ENCODE measurements around the gene ARFGAP3.
"Not testable (repeated sequence)": the region's sequence is repeated elsewhere in the genome, so short reads cannot be mapped to it uniquely, and the experiment has no call there.

The ARFGAP3 gene

DNA sequence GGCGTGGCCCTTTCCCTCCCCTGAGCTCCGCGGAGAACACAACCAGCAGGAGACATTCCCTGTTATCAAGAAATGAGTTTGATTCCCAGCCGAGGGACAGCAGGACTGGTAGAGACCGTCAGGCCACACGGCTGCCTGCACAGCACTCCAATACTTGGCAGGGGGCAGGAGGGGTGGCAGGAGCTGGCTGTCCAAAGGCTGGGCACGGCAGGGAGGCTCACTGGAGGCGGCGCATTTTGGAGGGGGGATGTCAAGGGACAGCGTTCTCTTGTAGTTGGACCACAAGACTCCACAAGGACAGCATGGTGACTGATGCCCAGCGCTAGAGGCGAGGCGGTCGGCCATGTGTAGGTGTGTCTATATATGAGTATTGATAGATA is 69.7 kb downstream of the ARFGAP3 start:
- no peak overlapping the region for H3K4me3 Mint-ChIP-seq
- H3K27me3 Mint-ChIP-seq = no peaks in the 10 kb centered on the region
- no peaks in the 10 kb centered on the region for H3K36me3 Mint-ChIP-seq
- H3K27ac Mint-ChIP-seq = no peak overlapping the region
- H3K9me3 Mint-ChIP-seq = no peaks in the 10 kb centered on the region
- H3K4me1 Mint-ChIP-seq = no peaks in the 10 kb centered on the region

DNA sequence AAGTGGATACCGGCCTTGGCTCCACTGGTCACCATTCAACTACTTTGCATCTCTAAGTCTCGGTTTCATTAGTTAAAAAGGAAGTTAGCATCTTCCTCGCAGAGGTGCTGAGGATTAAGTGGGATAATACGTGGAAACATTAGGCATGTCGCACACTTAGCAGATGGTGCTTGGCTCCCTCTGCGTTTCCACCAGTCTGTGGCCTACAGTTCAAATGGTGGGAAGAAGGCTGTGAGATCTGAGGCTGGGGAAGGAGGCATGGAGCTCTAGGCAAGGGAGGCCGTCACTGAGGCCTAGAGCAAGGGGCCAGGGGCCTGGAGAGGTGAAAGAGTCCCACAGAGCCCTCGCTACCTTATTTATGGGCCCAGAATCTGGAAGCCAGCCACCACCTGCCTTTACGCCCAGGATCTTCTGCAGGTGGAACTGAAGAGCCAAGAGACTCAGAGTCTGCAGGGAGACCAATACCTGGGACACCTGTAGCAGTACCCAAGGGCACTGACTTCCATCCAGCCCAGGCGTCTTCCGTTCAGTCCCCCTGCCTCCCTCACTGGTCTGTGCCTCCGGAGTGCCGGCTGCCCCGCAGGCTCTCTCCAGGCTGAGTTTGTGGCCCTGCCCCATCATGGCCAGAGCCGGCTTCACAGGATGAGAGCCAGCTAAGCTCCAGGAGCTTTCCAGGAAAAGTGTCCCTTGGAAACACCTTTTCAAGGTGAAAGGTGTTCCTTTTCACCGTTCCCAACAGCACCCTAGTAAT is 70.3 kb downstream of the ARFGAP3 start:
- Mint-ChIP-seq H3K9me3 (no peaks in the 10 kb centered on the region), H3K4me3 (no peak overlapping the region), H3K27ac (no peak overlapping the region), H3K36me3 (no peaks in the 10 kb centered on the region), H3K27me3 (no peaks in the 10 kb centered on the region), H3K4me1 (no peaks in the 10 kb centered on the region)

DNA sequence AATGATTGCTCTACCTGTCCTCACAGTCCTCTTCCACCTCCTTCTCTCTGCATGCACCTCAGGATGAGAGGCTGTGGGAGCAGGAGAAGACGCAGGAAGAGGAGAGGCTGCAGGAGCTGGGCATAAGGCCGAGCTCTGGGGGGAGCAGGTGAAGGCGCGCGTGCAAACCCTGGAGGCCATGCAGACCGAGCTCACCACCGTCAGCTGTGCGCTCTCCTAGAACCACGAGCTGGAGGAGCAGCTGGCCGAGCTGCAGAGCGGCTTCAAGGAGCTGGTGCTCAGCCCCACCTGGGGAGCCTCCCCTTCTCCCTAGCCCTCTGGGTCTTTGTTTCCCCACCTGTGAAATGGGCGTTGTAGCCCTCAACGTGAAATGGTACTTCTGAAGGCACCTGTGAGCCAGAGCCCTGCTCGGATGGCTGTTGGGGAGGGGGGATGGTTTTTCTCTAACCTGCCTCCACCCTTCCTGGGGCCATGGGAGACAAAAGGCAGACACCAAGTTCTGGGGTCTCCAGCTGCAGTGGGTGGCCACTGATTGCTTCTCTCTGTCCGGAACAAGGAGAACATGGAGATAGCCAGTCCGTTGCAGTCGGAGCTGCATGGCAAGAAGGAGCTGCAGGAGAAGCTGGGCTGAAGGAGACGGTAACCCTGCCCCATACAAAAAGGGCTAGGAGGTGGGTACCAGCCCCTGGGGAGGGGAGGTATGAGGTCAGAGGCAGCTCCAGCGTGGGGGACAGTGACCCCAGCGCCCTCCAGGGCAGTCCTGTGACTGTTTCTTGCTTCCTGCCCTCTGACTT is 71.2 kb downstream of the ARFGAP3 start:
- no peak overlapping the region for H3K27ac Mint-ChIP-seq
- H3K4me1 Mint-ChIP-seq = no peaks in the 10 kb centered on the region
- H3K4me3 Mint-ChIP-seq = no peak overlapping the region
- no peaks in the 10 kb centered on the region for H3K27me3 Mint-ChIP-seq
- H3K9me3 Mint-ChIP-seq = no peaks in the 10 kb centered on the region
- no peaks in the 10 kb centered on the region for H3K36me3 Mint-ChIP-seq

DNA sequence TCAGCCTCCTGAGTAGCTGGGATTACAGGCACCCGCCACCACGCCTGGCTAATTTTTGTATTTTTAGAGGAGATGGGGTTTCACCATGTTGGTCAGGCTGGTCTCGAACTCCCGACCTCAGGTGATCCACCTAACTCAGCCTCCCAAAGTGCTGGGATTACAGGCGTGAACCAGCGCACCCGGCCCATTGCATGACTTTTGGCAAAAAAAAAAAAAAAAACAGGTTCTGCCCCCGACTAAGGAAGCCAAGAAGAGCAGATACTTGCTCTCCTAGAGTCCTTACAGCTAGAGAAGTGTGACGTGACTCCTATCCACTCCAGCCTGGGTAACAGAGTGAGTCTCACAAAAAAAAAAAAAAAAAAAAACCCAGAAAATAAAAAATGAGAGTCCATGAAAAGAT is 74.8 kb downstream of the ARFGAP3 start:
- H3K4me1 Mint-ChIP-seq, H3K9me3 Mint-ChIP-seq, H3K4me3 Mint-ChIP-seq, H3K27me3 Mint-ChIP-seq, H3K36me3 Mint-ChIP-seq, H3K27ac Mint-ChIP-seq: not testable (repeated sequence)

DNA sequence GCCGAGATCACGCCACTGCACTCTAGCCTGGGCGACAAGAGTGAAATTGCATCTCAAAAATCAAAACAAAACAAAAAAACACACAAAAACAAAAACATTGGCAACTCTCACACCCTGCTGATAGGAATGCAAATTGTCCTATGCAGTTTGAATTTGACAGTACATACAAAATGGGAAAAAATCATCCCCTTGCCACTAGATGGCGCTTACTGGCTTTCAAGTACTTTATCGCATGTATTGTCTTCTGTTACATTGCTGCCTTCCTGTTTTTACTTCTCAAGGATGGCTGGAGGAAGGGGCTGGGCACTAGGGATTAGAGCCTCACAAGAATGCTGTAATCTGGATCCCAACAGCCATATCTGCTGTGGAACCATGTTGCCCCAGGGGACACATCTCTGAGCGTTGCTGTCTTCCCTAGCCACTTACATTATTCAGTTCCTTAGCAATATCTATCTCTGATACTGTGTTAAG is 77.0 kb downstream of the ARFGAP3 start:
- no peak overlapping the region for H3K4me3 Mint-ChIP-seq
- no peak overlapping the region for H3K27ac Mint-ChIP-seq
- H3K27me3 Mint-ChIP-seq = no peaks in the 10 kb centered on the region
- H3K4me1 Mint-ChIP-seq = peaks cover 3% of the 10 kb centered on the region
- H3K9me3 Mint-ChIP-seq = no peaks in the 10 kb centered on the region
- H3K36me3 Mint-ChIP-seq = no peaks in the 10 kb centered on the region

DNA sequence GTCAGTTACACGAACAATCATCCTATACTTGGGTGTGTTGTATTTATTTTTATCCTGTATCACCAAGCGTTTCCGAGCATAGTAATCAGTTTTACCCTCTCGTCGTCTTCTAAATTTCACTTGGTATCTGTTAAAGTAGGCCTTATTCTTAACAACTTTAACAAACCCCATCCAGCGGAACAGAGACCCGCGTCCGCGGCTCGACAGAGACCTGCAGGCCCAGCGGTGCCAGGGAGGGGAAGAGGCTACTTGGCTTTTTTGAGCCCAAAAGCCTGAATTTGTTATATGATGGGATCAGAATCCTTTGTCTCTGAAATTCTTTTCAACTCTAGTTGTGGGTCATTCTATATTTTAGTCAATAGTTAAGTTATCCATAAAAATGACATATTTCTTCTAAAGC is 79.9 kb downstream of the ARFGAP3 start:
- Mint-ChIP-seq H3K9me3 (no peaks in the 10 kb centered on the region), H3K4me1 (peaks cover 3% of the 10 kb centered on the region), H3K27ac (no peak overlapping the region), H3K36me3 (no peaks in the 10 kb centered on the region), H3K4me3 (no peak overlapping the region), H3K27me3 (no peaks in the 10 kb centered on the region)

DNA sequence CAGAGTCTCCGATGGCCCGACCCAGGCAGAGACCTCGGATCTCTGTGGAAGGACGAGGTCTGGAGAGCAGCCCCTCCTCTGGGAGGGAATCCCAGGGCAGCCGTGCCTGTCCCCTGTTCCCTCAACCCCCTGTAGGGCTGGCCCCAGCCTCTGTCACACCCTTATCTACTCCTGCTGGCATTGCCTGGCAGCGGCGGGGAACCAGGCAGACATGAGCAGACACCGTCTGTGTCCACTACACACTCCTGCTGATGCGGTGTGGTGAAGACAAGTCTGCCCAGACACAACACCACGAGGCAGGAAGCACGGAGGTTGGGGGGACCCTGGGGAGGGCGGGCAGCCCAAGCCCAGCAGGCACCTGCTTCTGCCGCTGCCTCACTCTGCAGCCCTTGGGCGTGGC is 83.9 kb downstream of the ARFGAP3 start:
- H3K27ac Mint-ChIP-seq = no peak overlapping the region
- H3K36me3 Mint-ChIP-seq = no peaks in the 10 kb centered on the region
- no peak overlapping the region for H3K4me3 Mint-ChIP-seq
- no peaks in the 10 kb centered on the region for H3K4me1 Mint-ChIP-seq
- no peaks in the 10 kb centered on the region for H3K27me3 Mint-ChIP-seq
- no peaks in the 10 kb centered on the region for H3K9me3 Mint-ChIP-seq

DNA sequence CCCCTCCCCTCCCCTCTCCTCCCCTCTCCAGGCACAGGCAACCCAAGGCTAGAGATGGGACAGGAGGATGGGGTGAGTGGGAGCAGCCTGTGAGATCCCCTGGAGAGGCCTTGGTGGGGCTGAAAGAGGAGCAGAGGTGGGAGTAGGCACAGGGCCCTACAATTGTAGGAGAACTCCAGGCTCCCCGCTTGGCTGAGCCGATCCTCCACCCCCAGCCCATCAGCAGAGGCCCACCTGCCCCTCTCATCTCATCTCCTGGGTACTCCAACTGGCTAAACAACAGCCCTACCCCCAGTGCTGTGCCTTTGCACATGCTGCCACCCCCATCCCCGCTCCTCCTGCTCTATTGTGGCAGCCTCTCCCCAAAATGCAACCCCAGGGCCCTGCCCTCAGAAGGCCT is 84.4 kb downstream of the ARFGAP3 start:
- Mint-ChIP-seq H3K9me3 (no peaks in the 10 kb centered on the region), H3K4me3 (no peak overlapping the region), H3K27ac (no peak overlapping the region), H3K4me1 (no peaks in the 10 kb centered on the region), H3K36me3 (no peaks in the 10 kb centered on the region), H3K27me3 (no peaks in the 10 kb centered on the region)

DNA sequence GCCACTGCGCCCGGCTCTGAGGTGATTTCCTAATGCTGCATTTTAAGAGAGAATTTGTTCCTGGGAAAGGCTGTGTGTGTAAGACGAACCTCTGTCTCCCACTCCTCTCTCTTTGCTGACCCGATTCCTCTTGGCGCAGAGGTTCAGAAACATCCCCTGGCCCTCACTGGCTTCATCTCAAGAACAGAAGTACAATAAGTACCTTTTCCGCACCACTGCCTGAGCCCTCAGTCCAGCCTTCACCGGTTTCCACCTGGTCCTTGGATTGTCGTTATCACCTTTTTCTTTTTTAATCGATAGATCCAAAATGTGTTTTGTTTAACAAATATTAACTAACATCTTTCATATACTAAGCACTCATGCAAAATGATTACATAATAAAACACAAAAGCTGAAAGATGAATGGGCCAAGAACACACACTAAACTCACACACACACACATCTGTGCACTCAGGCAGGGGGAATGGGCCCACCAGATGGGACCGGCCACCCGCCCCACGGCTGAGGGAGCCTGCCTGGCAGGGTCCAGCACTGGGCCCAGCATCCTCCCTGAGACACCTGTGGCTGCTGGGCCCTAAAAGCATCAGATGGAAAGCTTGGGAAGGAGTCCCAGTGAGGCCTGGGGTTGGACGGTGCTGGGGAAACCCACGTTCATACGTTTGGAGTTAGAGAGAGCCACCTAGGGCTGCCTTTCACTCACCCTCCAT is 86.0 kb downstream of the ARFGAP3 start:
- no peaks in the 10 kb centered on the region for H3K9me3 Mint-ChIP-seq
- H3K27ac Mint-ChIP-seq = no peak overlapping the region
- H3K27me3 Mint-ChIP-seq = no peaks in the 10 kb centered on the region
- no peaks in the 10 kb centered on the region for H3K36me3 Mint-ChIP-seq
- H3K4me3 Mint-ChIP-seq = no peak overlapping the region
- H3K4me1 Mint-ChIP-seq = no peaks in the 10 kb centered on the region

DNA sequence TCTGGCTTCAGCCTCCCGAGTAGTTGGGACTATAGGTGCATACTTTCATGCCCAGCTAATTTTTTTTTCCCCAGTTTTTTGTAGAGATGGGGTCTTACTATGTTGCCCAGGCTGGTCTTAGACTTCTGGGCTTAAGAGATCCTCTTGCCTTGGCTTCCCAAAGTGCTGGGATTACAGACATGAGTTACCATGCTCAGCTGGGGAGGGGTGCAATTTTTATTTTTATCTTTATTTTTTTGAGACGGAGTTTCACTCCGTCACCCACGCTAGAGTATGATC is 86.7 kb downstream of the ARFGAP3 start:
- Mint-ChIP-seq H3K4me1 (no peaks in the 10 kb centered on the region), H3K27ac (no peak overlapping the region), H3K9me3 (no peaks in the 10 kb centered on the region), H3K36me3 (no peaks in the 10 kb centered on the region), H3K27me3 (no peaks in the 10 kb centered on the region), H3K4me3 (no peak overlapping the region)

DNA sequence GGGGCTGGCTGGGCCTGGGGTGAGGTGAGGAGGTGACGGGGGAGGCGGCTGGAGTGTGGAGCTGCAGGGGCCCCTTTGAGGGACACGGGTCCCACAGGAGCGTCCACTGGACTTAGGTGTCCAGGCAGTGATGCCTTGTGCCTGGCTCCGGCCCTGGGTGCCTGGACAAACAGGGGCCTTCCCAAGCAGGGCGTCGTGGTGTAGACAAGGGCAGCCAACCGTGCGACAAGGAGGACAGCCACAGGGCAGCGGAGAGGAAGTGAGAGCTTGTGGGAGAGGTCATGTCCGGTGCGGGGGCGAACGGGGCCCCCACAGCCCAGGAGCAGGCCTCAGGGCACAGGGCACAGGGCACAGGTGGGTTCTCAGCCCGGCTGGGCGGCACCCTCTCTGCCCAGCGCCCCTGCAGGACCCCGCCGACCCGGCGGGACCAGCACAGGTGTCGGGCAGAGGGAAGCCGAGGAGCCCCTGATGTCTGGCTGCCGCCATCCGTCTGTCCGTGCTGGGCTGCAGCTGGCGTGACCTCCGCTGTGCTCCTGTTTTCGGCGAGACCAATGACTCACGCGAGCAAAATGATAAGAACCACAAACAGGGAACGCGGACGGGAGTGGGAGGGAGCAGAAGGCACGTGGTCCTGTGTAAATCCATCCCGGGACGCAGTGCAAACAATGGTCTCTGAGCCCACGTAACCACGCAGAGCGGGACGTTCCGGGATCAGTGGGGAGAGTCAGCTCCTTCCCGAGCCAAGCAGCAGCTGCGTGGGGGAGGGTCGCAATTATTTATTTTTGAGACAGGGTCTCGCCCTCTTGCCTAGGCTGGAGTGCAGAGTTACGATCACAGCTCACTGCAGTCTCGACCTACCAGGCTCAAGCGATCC is 87.3 kb downstream of the ARFGAP3 start:
- Mint-ChIP-seq H3K4me3 (no peak overlapping the region), H3K27me3 (no peaks in the 10 kb centered on the region), H3K9me3 (no peaks in the 10 kb centered on the region), H3K4me1 (no peaks in the 10 kb centered on the region), H3K36me3 (no peaks in the 10 kb centered on the region), H3K27ac (no peak overlapping the region)

DNA sequence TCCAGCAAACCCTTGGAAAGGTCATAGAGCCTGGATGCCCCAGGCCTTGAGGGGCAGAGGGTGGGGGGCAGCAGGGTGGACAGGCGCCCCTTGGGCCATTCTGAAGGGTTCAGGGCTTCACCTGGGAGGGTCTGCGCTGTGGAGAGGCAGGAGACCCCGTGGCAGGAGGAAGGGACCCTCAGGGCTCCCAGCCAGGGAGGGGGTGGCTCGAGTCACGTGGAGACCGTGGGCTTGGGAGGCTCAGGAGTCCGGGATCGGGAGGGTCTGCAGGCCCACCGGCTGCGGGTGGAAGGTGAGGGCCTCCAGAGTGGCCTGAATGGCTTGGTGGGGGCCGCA is 87.9 kb downstream of the ARFGAP3 start:
- H3K27ac Mint-ChIP-seq = no peak overlapping the region
- no peak overlapping the region for H3K4me3 Mint-ChIP-seq

DNA sequence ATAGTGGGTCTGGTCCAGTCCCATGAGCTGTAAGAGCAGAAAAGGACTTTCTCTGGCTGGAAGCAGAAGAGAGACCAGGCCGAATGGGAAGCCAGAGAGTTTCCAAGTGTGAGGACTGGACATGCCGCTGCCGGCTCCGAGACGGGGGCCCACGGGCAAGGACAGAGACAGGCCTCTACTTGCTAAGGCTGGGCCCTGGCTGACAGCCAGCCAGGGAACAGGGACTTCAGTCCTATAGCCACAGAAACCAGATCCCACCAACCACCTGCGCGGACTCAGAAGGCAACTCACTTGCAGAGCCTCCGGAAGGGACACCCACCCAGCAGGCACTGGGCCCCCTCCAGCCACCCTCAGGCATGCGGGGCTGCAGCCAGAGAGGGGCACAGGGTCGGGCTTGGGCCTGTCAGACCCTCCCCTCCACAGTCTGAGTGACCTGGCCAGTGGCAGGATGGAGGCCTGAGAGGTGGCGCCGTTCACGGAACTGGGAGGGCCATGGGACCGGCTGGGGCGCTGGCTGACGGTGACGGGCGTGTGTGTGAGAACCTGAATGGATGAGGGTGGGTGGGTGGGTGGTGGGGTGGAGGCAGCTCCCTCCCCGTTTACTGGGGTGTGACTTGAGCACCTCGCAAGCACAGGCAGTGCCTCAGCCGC is 88.6 kb downstream of the ARFGAP3 start:
- H3K4me3 Mint-ChIP-seq = no peak overlapping the region
- no peaks in the 10 kb centered on the region for H3K4me1 Mint-ChIP-seq
- H3K36me3 Mint-ChIP-seq = no peaks in the 10 kb centered on the region
- no peak overlapping the region for H3K27ac Mint-ChIP-seq
- no peaks in the 10 kb centered on the region for H3K27me3 Mint-ChIP-seq
- H3K9me3 Mint-ChIP-seq = no peaks in the 10 kb centered on the region

More for the DNA sequence above, 87.9 kb downstream of the ARFGAP3 start:
- no peaks in the 10 kb centered on the region for H3K27me3 Mint-ChIP-seq
- H3K36me3 Mint-ChIP-seq = no peaks in the 10 kb centered on the region
- H3K9me3 Mint-ChIP-seq = no peaks in the 10 kb centered on the region
- no peaks in the 10 kb centered on the region for H3K4me1 Mint-ChIP-seq

DNA sequence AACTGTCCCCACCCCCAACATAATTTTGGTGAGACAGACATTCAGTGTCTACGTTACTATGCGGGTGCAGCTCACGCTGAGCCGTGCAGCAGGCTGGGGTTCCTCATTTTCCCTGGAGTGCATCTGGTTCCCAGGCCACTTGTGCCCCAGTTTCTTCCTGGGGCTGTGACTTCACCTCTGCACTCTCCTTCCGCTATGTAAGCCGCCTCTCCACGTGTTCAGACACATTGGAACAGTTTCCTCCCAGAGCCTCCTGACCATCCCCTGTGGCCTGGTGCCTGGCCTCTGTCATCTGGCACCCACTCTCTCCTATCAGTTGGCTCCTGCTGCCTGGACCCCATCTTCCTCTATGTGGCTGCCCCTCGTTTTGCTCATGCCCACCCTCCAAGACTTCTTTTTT is 90.2 kb downstream of the ARFGAP3 start:
- Mint-ChIP-seq H3K4me3 (no peak overlapping the region), H3K4me1 (no peaks in the 10 kb centered on the region), H3K36me3 (no peaks in the 10 kb centered on the region), H3K27ac (no peak overlapping the region), H3K9me3 (no peaks in the 10 kb centered on the region), H3K27me3 (no peaks in the 10 kb centered on the region)

DNA sequence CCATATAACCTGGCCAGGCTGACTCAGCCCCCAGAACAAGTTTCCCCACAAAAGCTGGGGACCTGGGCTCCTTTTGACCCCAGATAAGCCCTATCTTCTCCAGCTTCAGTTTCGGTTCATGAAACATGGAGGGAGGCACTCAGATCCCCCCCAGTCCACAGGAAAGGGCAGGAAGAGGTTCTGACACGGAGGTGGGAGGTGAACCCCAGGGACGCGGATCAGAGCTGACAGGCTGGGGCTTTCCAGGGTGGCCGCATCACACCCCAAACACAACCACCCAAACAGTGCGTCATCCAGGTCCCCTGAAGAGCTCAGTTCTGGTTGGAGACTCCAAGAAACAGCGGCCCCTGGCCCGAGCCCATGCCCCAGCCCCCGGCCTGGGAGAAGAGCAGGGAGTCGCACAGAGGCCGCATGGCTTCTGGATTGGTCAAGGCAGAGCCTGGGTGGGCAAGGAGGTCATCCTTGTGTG is 92.1 kb downstream of the ARFGAP3 start:
- Mint-ChIP-seq H3K36me3 (no peaks in the 10 kb centered on the region), H3K9me3 (no peaks in the 10 kb centered on the region), H3K4me1 (no peaks in the 10 kb centered on the region), H3K27me3 (no peaks in the 10 kb centered on the region), H3K27ac (no peak overlapping the region), H3K4me3 (no peak overlapping the region)

Measured in activated naive CD4-positive, alpha-beta T cell treated with anti-CD3 and anti-CD28 coated beads, Interleukin-2, amount 50 U/mL, for 24 hours (primary cell).